GM18951 (cell line): ENCODE results near the gene SLC3A2.
"Not testable (repeated sequence)": the region's sequence is repeated elsewhere in the genome, so short reads cannot be mapped to it uniquely, and the experiment has no call there.

Experiments
- POLR2A ChIP-seq: IDR thresholded peaks from 4 replicates; pipeline ENCODE4 v1.6.1; 2011; ENCODE audit warnings: mild to moderate bottlenecking; ENCODE audit not compliant: insufficient read length, insufficient read depth; ENCODE audit errors: extremely low read depth
- in situ Hi-C: fragments of 300-500 bp; cut with MboI; formaldehyde crosslinking; loops from one replicate; pipeline ENCODE4 v1.12.0; 2022; ENCODE audit warnings: low sequenced_read_pairs, mixed read lengths, inconsistent platforms; ENCODE audit not compliant: unreplicated experiment

The SLC3A2 gene

GRCh38 chr11:62880803-62881578, at the start of gene SLC3A2:
Gene SLC3A2, plus strand, starts transcription at chr11:62880896. Its CDS starts 128 bp downstream, at chr11:62881024.
- TF ChIP-seq POLR2A = peak; percentile 99
- in situ Hi-C loops = no loop called here

- in situ Hi-C loops = no loop called here
- TF ChIP-seq POLR2A = no peak
Measured at GRCh38 chr11:62830904-62831519, 49.7 kb upstream of the SLC3A2 start.

DNA sequence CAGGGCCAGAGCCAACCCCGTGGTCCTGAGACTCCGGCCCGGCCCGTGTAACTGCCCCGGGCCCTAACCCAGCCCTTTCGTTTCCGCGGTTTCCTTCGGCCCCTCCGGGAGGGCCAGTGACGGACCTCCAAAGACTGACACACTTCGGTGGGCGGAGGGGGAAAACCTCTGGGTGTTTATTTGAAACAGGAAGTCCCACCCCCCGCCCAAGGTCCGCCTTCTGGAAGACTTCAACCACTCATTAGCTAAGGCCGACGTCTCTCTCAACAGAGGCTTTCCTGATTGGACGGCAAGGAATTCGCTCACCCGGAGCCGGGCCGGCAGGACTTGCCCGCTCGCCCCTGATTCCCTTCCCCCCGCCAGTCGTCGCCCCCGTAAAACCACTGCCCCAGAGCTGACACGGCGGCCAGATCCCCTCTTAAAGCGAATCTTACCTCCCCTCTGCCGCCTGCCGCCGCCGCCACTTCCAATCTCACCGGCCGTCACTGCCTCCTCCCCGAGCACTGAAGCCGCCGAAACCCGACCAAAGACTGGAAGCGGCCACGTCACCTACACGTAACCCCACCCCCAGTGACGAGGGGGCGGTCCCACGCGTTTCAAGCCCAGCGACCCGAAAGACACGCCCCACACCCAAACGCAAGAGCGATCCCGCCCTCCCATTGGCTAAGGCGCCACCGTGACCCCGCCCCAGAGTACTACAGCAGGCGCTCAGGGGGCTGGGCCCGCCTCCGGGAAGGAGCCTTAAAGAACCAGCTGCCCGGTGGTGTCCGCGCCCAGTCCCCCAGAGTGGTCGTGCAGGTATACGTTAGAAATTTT, 49.0 kb upstream of the SLC3A2 start, which contains the start of gene STX5:
TSS of gene STX5 (minus strand) at position 532 of the 816 bp plus-strand sequence. CDS start 808 bp downstream, outside the sequence.
- in situ Hi-C loops = no loop called here
- TF ChIP-seq POLR2A = peak; percentile 74

DNA sequence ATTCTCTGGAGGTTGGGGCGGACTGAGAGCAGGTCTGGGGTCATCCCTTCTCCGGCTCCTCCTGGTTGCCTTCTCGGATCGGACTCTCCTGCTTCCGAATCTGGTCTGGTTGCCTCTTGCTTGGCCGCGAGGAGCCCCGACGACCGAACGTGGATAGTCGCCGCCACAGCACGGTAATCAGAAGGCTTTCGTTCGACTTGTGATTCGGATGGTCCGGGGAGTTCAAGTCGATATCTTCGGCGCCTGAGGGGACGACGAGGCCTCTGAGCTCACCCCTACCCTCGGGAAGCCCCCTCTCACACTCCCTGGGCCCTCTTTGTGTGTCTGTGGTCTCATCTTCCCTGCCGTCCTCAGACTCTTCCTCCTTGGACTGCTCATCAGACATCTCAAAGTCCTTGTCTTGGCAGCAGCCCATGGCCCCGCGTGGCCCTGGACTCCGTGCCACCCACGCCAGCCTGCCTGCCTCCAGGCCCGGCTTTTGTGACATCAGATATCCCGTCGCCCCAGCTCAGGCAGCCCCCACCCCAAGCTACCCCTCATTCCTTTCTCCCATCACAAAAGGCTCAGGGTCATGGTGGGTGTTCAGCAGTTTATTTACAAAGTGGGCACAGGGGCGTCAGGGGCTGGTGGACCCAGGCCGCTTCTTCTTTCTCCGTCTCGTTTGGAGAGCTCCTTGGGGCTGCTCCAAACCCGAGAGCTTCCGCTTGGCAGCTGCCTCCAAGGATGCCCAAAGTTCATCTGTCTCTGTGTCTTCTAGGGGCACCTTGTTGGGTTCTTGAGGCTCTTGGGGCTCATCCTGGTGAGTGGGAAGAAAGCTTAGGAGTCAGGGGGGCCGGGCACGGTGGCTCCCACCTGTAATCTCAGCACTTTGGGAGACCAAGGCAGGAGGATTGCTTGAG, 48.1 kb upstream of the SLC3A2 start, which contains the start of gene TEX54:
TSS of gene TEX54 (minus strand) at position 506 of the 899 bp plus-strand sequence.
- TF ChIP-seq POLR2A = no peak
- in situ Hi-C loops = no loop called here

GRCh38 chr11:62835336-62835735, 45.4 kb upstream of the SLC3A2 start:
- in situ Hi-C loops = no loop called here
- no peak for TF ChIP-seq POLR2A

DNA sequence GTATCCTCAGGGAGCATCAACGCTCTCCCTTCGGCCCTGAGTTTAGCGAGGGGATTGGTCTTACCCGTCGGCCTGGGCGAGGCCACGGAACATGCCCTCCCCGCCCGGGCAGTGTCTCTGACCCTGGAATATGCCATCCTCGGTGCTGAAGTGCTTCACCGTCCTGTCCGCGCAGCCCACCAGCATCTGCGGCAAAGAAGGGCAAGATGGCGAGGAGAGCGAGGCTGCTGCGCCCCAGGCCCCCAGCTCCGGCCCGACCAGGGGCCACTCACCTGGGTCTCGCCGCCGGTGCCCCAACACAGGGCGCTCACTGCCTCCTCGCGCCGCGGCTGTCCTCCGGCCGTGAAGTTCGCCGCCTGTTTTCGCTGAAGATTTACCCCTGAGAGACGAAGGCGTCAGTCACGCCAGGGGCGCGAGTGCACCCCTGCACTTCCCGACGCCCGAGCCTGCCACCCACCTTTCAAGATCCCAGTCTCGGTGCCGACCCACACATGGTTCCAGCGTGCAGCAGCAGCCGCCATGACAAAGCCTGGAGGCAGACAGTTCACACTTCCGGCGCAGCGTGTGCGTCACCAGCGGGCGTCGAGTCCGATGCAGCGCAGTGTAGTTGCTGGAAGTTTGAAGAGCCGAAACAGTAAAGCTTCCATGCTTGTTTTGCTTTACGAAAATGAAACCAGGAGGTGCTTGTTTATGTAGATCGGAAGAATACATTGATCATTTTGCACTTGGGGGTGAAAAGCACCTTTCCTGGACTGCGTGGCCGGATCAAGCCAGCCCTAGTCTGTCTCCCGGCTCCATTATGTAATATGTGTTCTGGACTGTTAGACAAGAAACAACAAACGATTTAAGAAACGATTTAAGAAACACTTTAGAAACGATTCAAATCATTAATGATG, 41.4 kb upstream of the SLC3A2 start, which contains the start of gene WDR74:
TSS of gene WDR74 (minus strand) at position 541 of the 896 bp plus-strand sequence. CDS start at position 521, 20 bp downstream.
- TF ChIP-seq POLR2A = peak; percentile 93
- in situ Hi-C loops = no loop called here

DNA sequence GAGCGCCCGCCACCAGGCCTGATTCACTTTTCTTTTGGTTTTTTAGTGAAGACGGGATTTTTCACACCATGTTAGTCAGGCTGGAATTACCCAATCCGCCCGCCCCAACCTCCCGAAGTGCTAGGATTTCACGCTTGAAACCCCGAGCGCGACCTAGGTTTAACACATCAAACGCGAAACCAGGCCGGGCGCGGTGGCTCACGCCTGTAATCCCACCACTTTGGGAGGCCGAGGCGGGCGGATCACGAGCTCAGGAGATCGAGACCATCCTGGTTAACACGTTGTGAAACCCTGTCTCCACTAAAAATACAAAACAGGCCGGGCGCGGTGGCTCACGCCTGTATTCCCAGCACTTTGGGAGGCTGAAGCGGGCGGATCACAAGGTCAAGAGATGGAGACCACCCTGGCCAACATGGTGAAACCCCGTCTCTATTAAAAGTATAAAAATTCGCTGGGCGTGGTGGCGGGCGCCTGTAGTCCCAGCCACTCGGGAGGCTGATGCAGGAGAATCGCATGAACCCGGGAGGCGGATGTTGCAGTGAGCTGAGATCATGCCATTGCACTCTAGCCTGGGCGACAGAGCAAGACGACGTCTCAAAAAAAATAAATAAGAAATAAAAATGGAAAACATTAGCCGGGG, 39.9 kb upstream of the SLC3A2 start:
- in situ Hi-C loops = not testable (repeated sequence)
- TF ChIP-seq POLR2A = peak; percentile 83

- peak; percentile 89 for TF ChIP-seq POLR2A
- in situ Hi-C loops = no loop called here
Measured at GRCh38 chr11:62841361-62842170, 39.1 kb upstream of the SLC3A2 start.

DNA sequence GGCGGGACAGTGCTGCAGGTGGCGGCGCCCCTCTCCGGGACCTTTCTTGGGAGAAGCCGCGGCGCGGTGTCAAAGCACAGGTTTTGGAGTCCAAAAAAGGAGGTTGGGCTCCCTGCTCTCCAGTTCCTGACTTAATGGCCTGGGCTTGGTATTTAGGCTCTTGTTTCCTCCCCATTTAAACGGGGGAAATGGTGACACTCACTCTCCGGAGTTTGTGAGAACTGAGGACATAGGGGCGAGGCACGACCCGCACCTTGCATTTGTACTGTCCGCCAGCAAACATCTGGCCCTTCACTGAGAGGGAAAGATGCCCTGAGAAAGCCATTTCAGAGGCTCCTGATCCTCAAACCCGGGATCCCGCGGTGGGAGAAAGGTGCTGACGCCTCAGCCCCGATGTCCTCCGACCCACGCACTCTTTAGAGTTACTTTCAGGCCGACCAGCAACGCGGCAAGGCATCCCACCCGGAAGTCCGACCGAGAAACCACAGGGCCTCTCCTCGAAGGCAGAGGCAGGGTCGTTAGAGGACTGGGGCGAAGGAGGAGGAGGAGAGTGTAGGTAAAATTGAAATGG, 38.4 kb upstream of the SLC3A2 start:
- in situ Hi-C loops = no loop called here
- TF ChIP-seq POLR2A = no peak

- in situ Hi-C loops = not testable (repeated sequence)
Measured at GRCh38 chr11:62842891-62843290, 37.8 kb upstream of the SLC3A2 start.
